Measurements from ENCODE around the gene SPAAR. TPM values are rescaled to one million over a fixed set of nuclear protein-coding genes. Genes with fewer than 3 reads are reported as not detected.

Gene SPAAR
- total and polyA plus RNA-seq, 9 of the 15 experiments (the other 6 are each of a cell fraction or from before 2014, with no cell fraction given): not detected

DNA sequence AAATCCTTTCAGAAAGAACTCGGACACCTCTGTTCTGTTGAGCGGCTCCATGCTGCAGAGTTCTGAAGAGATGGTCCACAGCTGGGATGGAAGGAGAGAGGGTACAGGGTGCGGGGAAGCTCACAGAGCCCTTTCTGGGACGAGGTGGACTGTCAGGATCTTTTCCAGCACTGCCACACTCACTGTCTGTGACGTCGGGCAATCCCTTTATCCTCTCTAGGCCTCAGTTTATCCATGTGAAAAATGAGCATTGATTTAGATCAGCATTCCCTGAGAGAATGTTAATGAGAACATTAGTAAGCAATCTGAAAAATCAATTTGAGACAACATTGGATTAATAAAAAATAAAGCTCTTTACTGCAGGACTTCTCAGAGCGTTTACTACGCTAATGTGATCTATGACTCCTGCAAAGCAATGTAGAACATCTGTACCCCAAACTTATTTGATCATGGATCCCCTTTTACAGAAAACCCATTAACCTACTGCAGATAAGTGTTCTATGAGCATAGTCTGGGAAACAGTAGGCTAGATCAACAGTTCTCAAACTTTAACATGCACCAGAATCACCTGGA, 38.9 kb upstream of the SPAAR start, which contains the start of gene OR13J1:
Gene OR13J1, minus strand, starts transcription at position 51 of the 573 bp plus-strand sequence. Its CDS starts 0 bp downstream, at position 51.
- Histone ChIP-seq H3K36me3 (ENCODE audit: control insufficient read depth, insufficient read depth, low read length) (no peaks in the 10 kb centered on the region), H3K4me1 (replicated peaks in 1 of 2; ENCODE audit: control insufficient read depth in 2 of 2, insufficient read depth in 2 of 2, low read length in 2 of 2) (peaks cover 0 to 5% of the 10 kb centered on the region in 2 experiments; a peak in 2 of 5 replicates), H3K4me3 (no peak within 1 kb of the TSS), H3K79me2 (ENCODE audit: control insufficient read depth, insufficient read depth, low read length) (no peaks in the 10 kb centered on the region), H3K27ac (ENCODE audit: extremely low read depth, low read depth, low read length) (no peak within 1 kb of the TSS), H3K9me1 (ENCODE audit: control insufficient read depth, insufficient read depth, low read length) (no peaks in the 10 kb centered on the region), H2AFZ (ENCODE audit: low read depth, low read length) (no peak within 1 kb of the TSS), H3K4me2 (ENCODE audit: insufficient read depth, low read length) (no peak within 1 kb of the TSS), H3K9ac (ENCODE audit: insufficient read depth in 1 of 2, low read depth in 2 of 2, low read length in 2 of 2) (no peak within 1 kb of the TSS; a peak in 1 of 4 replicates), H4K20me1 (replicated peaks; ENCODE audit: control insufficient read depth, insufficient read depth, low read length) (no peaks in the 10 kb centered on the region), H3K27me3 (ENCODE audit: control insufficient read depth in 2 of 2, insufficient read depth in 2 of 2, low read length in 2 of 2) (peaks cover 2 to 20% of the 10 kb centered on the region in 2 experiments; a peak in 3 of 5 replicates), H3K9me3 (replicated peaks; ENCODE audit: control insufficient read depth, insufficient read depth, low read depth, low read length) (no peaks in the 10 kb centered on the region)
- no TSS peak for BruUV-seq (replicated peaks)
- ChIA-PET POLR2A (no interaction called here), CTCF (ENCODE audit: low intra/inter-chr PET ratio) (no interaction called here)
- DNase-seq (ENCODE audit: extremely low read depth in 1 of 4, low spot score in 3 of 4) (no peak), FAIRE-seq (no peak), ATAC-seq (no peak)
- in situ Hi-C loops (cut with MboI) (no loop called here), intact Hi-C loops (cut with micrococcal nuclease) (no loop called here)
- 14% methylated on average over 8 of the region's 8 CpGs for WGBS (ENCODE audit: insufficient coverage, low coverage, missing lambda C conversion rate)
- TF ChIP-seq ZNF239 (CRISPR knock-in tag; IDR thresholded peaks at IDR 0.05) (peak; percentile 91), KDM5B (IDR thresholded peaks at IDR 0.05; ENCODE audit: insufficient replicate concordance, low read depth, low read length) (no peak), RBM25 (IDR thresholded peaks at IDR 0.05; ENCODE audit: low read depth, low read length, severe bottlenecking) (peak; percentile 57), ZNF12 (CRISPR knock-in tag; IDR thresholded peaks at IDR 0.05) (no peak)

DNA sequence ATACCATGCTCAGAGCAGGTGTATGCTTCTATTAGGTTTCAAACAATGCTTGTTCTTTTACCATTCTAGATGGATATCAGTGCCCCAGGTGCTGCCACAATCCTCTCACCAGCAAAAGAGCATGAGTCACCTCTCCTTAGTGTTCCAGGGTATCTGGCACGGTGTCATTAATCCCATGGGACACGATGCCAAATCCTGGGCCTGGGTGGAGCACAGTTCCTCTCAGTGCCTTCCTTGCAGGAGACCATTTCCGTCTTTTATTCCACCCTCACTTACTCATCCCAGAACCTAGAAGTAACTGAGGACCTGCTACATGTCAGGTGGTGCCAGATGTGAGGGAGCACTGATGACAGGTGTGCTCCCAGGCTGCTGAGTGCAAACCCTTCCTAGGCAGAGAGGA, 37.7 kb upstream of the SPAAR start:
- peaks cover 0 to 5% of the 10 kb centered on the region in 2 experiments; a peak in 2 of 5 replicates for H3K4me1 ChIP-seq (replicated peaks in 1 of 2; ENCODE audit: control insufficient read depth in 2 of 2, insufficient read depth in 2 of 2, low read length in 2 of 2)
- H3K4me3 ChIP-seq: no peak overlapping the region
- H3K9ac ChIP-seq (ENCODE audit: insufficient read depth in 1 of 2, low read depth in 2 of 2, low read length in 2 of 2): no peak overlapping the region
- H3K9me1 ChIP-seq (ENCODE audit: control insufficient read depth, insufficient read depth, low read length): no peaks in the 10 kb centered on the region
- FAIRE-seq: no peak
- no peaks in the 10 kb centered on the region for H3K36me3 ChIP-seq (ENCODE audit: control insufficient read depth, insufficient read depth, low read length)
- in situ Hi-C loops (cut with MboI) (no loop called here), intact Hi-C loops (cut with micrococcal nuclease) (no loop called here)
- no peak overlapping the region for H3K4me2 ChIP-seq (ENCODE audit: insufficient read depth, low read length)
- CTCF ChIA-PET (ENCODE audit: low intra/inter-chr PET ratio): no interaction called here
- BruUV-seq (replicated peaks): no TSS peak
- no peak for DNase-seq (ENCODE audit: extremely low read depth in 1 of 4, low spot score in 3 of 4)
- WGBS (ENCODE audit: insufficient coverage, low coverage, missing lambda C conversion rate): 0% methylated on average over 3 of the region's 3 CpGs
- no peak for TF ChIP-seq TSC22D4 (tag; IDR thresholded peaks at IDR 0.05)
- no peaks in the 10 kb centered on the region for H4K20me1 ChIP-seq (replicated peaks; ENCODE audit: control insufficient read depth, insufficient read depth, low read length)
- H3K79me2 ChIP-seq (ENCODE audit: control insufficient read depth, insufficient read depth, low read length): no peaks in the 10 kb centered on the region
- H3K9me3 ChIP-seq (replicated peaks; ENCODE audit: control insufficient read depth, insufficient read depth, low read depth, low read length): no peaks in the 10 kb centered on the region
- POLR2A ChIA-PET: interaction anchor here (0.6 kb wide), 1 partner anchor 15 kb away, joined by 3 read pairs; no protein-coding TSS in a partner anchor
- ATAC-seq: no peak
- H2AFZ ChIP-seq (ENCODE audit: low read depth, low read length): no peak overlapping the region
- no peak overlapping the region for H3K27ac ChIP-seq (ENCODE audit: extremely low read depth, low read depth, low read length)
- peaks cover 2 to 20% of the 10 kb centered on the region in 2 experiments; a peak in 3 of 5 replicates for H3K27me3 ChIP-seq (ENCODE audit: control insufficient read depth in 2 of 2, insufficient read depth in 2 of 2, low read length in 2 of 2)

All from K562 (cell line).